ENCODE results near the gene VWCE.
"Not testable (repeated sequence)": the region's sequence is repeated elsewhere in the genome, so short reads cannot be mapped to it uniquely, and the experiment has no call there.

The VWCE gene

DNA sequence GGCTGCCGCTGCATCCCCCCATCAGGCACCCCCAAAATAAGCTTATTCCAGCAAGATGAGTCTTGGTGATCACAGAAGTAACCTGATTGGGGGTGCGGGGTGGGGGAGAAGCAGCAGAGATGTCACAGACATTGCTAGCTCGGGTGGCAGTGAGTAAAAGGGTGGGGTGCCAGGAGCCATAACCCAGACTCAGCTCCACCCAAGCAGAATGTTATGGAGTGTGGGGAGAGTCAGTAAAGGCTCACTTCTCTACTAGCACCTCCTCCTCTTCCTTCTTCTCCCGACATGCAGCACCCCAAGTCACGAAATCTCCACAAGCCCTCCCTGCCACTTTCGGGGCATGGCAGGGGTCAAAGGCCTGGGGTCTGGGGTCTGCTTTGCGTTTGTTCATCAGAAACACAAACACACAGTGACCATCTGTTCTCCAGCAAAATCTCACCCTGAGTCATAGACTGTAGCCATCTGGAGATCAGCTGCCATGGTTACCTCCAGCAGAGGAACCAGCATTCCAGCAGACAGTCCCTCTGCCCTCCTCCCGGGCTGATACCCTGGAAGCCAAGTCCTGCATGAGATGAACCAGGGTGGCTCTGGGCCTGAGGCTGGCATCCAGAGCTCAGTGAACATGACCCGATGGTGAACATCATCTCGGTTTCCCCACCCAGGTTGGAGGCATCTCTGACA, 49.7 kb downstream of the VWCE start:
- POLR2A ChIA-PET; H3K4me3 ChIP-seq (ENCODE audit: low read depth, low read length); DNase-seq (ENCODE audit: low read depth, low spot score); CTCF ChIA-PET: not testable (repeated sequence)

DNA sequence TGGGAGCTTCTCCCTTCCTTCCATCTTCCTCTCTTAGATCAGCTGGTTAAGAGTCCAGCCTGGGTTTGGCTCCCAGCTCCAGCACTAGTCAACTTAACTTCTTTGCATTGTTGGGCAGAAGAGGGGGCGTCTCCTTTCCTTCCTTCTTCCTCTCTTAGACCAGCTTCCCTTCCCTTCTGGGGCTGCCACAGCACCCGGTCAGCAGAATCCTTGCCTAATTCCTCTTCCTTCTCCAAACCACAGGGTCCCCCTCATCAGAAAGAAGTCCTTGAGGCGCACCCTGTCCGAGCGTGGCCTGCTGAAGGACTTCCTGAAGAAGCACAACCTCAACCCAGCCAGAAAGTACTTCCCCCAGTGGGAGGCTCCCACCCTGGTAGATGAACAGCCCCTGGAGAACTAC, 53.6 kb downstream of the VWCE start:
- CTCF ChIA-PET; DNase-seq (ENCODE audit: low read depth, low spot score); POLR2A ChIA-PET; H3K4me3 ChIP-seq (ENCODE audit: low read depth, low read length): not testable (repeated sequence)

DNA sequence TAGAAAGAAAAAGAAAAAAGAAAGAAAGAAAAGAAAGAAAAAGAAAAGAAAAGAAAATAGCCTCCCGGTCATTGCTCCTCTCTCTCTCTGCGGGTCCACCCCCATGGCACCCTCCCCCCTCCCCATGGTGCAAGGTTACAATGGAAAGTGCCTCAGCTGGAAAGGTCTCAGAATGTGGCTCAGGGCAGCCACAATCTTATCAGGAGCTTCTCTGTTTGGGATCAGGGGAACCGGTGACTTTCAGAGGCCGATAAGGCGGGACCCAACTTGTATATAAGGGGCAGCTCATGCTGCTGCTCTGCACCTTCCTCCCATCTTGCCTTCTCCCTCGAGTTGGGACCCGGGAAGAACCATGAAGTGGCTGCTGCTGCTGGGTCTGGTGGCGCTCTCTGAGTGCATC, 54.2 kb downstream of the VWCE start, which contains the start of gene PGA5:
PGA5 (plus strand) TSS at position 301 of the 400 bp plus-strand sequence; CDS start at position 353, 52 bp downstream.
- H3K4me3 ChIP-seq (ENCODE audit: low read depth, low read length); CTCF ChIA-PET; DNase-seq (ENCODE audit: low read depth, low spot score); POLR2A ChIA-PET: not testable (repeated sequence)

DNA sequence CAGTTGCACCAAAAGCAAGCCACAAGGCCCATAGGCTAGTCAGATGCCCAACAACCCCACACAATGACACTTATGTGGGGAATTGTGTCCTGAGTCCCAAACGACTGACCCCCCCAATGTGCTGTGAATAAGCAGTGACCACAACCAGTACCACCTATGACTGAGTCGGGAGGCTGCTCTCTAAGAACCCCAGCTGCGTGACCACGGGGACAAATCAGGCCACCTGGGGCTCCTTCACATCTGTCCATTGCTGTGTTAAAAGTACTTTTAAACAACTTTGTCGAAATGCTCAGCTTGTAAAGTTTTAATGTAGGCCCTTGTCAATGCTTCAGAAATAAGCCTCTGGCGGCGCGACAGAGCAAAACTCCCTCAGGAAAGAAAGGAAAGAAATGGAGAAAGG, 54.8 kb downstream of the VWCE start:
- H3K4me3 ChIP-seq (ENCODE audit: low read depth, low read length); POLR2A ChIA-PET; CTCF ChIA-PET; DNase-seq (ENCODE audit: low read depth, low spot score): not testable (repeated sequence)

DNA sequence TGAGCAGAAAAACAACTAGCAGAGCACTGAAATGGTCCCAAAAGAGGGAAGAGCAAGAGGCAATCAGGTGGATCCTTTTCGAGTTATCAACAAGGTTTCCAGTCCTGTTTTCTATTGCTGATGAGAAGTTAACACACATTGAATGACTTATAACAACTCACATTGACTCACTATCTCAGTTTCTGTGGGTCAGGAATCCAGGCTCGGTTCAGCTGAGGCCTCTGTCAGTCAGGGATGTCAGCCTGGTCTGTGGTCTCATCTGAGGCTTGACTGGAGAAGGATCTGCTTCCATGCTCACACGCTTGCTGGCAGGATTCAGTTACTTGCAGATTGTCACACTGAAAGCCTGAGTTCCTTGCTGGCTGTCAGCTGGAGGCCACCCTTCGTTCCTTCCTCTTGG, 58.0 kb downstream of the VWCE start:
- POLR2A ChIA-PET; CTCF ChIA-PET; H3K4me3 ChIP-seq (ENCODE audit: low read depth, low read length); DNase-seq (ENCODE audit: low read depth, low spot score): not testable (repeated sequence)

DNA sequence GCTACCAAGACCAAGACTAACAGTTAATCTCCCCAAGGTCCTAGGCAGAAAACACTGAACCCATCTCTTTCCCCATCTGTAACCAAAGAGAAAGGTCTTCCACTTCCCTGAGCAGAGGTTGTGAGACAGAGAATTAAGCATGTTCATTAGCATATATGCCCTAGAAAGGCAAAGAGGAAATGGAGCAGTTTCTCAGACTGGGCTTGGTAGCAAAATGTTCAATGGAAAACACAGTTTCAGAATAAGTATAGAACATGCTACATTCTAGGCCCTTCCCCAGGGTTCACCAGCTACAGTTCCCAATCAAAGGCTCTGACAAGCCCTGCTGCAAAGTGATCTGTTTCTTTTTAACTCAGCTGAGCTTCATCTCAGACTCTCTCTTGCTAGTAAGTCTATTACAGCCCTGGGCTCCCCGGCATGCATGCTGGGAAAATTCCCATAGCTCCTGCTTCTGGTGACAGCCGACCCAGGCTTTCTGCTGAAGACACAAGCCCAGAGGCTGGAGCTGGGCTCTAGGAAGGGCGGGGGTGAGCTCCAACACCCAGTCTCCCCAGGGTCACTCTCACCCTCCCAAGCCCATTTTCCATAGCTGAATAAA, 62.5 kb downstream of the VWCE start:
- CTCF ChIA-PET; H3K4me3 ChIP-seq (ENCODE audit: low read depth, low read length); POLR2A ChIA-PET; DNase-seq (ENCODE audit: low read depth, low spot score): not testable (repeated sequence)

DNA sequence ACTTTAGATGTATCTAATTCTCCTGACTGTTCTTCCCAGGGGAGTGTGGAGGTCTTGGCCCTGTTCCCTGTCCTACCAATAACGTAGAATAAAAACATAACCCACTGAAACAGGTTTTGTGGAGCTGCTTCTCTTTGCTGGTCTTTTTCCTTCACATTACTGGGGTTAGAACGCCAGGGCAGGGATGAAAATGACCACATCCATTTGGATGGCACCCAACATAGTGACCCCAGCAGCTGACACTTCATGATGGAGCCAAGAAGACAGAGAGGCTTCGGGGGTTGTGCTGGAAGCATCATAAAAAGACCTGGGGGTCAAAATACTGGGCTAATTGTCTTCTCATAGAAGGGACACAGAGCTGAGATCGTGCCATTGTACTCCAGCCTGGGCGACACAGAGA, 63.5 kb downstream of the VWCE start:
- H3K4me3 ChIP-seq (ENCODE audit: low read depth, low read length); POLR2A ChIA-PET; CTCF ChIA-PET; DNase-seq (ENCODE audit: low read depth, low spot score): not testable (repeated sequence)

DNA sequence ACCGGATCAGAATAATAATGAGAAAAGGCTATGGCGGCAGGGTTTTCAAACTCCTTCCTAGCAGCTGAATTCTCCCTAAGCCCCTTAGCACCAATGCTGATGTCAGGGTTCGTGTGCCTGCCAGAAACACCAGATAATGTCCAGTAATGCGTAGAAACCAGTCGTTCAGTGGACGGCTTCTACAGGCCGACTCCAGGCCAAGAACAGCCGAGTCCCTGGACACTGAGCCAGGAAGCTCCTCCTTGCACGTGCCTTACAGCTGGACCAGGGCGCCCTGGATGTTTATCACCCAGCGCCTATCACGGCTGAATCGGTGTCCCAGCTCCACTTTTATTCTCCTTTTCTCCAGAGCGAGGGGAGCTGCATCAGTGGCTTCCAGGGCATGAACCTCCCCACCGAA, 64.1 kb downstream of the VWCE start:
- CTCF ChIA-PET; DNase-seq (ENCODE audit: low read depth, low spot score); H3K4me3 ChIP-seq (ENCODE audit: low read depth, low read length); POLR2A ChIA-PET: not testable (repeated sequence)

DNA sequence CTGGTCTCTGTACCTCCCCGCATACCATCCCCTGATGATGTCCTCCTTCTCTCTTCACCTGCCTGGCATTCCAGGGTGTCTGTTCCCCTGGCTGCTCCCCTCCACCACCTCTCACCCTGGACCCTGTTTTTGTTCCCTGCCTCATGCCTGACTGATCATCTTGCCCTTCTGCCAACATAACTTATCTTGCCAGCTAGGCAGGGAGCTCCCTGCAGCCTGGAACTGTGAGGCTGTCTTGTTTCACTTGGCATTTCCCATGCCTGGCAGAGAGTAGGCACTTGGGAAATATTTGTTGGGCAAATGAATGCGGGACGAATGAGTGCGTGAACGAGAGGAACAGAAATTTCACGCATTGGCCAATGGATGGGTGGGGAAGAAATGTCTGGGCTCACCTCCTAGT, 65.7 kb downstream of the VWCE start:
- DNase-seq (ENCODE audit: low read depth, low spot score); H3K4me3 ChIP-seq (ENCODE audit: low read depth, low read length); CTCF ChIA-PET; POLR2A ChIA-PET: not testable (repeated sequence)

DNA sequence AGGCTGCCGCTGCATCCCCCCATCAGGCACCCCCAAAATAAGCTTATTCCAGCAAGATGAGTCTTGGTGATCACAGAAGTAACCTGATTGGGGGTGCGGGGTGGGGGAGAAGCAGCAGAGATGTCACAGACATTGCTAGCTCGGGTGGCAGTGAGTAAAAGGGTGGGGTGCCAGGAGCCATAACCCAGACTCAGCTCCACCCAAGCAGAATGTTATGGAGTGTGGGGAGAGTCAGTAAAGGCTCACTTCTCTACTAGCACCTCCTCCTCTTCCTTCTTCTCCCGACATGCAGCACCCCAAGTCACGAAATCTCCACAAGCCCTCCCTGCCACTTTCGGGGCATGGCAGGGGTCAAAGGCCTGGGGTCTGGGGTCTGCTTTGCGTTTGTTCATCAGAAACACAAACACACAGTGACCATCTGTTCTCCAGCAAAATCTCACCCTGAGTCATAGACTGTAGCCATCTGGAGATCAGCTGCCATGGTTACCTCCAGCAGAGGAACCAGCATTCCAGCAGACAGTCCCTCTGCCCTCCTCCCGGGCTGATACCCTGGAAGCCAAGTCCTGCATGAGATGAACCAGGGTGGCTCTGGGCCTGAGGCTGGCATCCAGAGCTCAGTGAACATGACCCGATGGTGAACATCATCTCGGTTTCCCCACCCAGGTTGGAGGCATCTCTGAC, 68.5 kb downstream of the VWCE start:
- DNase-seq (ENCODE audit: low read depth, low spot score); CTCF ChIA-PET; POLR2A ChIA-PET; H3K4me3 ChIP-seq (ENCODE audit: low read depth, low read length): not testable (repeated sequence)

DNA sequence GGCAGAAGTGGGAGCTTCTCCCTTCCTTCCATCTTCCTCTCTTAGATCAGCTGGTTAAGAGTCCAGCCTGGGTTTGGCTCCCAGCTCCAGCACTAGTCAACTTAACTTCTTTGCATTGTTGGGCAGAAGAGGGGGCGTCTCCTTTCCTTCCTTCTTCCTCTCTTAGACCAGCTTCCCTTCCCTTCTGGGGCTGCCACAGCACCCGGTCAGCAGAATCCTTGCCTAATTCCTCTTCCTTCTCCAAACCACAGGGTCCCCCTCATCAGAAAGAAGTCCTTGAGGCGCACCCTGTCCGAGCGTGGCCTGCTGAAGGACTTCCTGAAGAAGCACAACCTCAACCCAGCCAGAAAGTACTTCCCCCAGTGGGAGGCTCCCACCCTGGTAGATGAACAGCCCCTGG, 72.4 kb downstream of the VWCE start:
- POLR2A ChIA-PET; CTCF ChIA-PET; H3K4me3 ChIP-seq (ENCODE audit: low read depth, low read length); DNase-seq (ENCODE audit: low read depth, low spot score): not testable (repeated sequence)

DNA sequence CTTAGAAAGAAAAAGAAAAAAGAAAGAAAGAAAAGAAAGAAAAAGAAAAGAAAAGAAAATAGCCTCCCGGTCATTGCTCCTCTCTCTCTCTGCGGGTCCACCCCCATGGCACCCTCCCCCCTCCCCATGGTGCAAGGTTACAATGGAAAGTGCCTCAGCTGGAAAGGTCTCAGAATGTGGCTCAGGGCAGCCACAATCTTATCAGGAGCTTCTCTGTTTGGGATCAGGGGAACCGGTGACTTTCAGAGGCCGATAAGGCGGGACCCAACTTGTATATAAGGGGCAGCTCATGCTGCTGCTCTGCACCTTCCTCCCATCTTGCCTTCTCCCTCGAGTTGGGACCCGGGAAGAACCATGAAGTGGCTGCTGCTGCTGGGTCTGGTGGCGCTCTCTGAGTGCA, 73.1 kb downstream of the VWCE start, which contains the start of gene PGA4:
PGA4 (plus strand) TSS at position 301 of the 400 bp plus-strand sequence; CDS start at position 355, 54 bp downstream.
- DNase-seq (ENCODE audit: low read depth, low spot score); POLR2A ChIA-PET; CTCF ChIA-PET; H3K4me3 ChIP-seq (ENCODE audit: low read depth, low read length): not testable (repeated sequence)

DNA sequence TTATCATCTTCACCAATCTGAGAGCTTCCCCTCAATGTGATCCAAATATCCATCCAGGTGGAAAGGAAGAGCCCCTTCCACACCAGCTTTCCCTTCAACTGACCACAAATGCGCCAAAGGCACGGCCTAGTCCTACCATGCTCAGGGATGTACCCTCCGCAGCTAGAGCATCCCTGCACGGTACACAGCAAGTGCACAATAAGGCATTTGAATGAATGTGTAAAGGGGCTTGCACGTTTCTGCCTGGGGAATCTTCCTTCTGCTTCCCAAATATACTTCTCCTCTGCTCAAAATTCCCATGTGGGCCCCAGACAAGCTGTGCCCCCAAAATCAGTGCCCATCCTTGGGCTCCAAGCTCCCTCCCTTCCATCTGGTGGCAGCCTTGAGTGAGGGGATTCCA, 76.1 kb downstream of the VWCE start:
- POLR2A ChIA-PET; CTCF ChIA-PET; H3K4me3 ChIP-seq (ENCODE audit: low read depth, low read length); DNase-seq (ENCODE audit: low read depth, low spot score): not testable (repeated sequence)

DNA sequence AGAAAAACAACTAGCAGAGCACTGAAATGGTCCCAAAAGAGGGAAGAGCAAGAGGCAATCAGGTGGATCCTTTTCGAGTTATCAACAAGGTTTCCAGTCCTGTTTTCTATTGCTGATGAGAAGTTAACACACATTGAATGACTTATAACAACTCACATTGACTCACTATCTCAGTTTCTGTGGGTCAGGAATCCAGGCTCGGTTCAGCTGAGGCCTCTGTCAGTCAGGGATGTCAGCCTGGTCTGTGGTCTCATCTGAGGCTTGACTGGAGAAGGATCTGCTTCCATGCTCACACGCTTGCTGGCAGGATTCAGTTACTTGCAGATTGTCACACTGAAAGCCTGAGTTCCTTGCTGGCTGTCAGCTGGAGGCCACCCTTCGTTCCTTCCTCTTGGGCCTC, 76.8 kb downstream of the VWCE start:
- POLR2A ChIA-PET; H3K4me3 ChIP-seq (ENCODE audit: low read depth, low read length); DNase-seq (ENCODE audit: low read depth, low spot score); CTCF ChIA-PET: not testable (repeated sequence)

DNA sequence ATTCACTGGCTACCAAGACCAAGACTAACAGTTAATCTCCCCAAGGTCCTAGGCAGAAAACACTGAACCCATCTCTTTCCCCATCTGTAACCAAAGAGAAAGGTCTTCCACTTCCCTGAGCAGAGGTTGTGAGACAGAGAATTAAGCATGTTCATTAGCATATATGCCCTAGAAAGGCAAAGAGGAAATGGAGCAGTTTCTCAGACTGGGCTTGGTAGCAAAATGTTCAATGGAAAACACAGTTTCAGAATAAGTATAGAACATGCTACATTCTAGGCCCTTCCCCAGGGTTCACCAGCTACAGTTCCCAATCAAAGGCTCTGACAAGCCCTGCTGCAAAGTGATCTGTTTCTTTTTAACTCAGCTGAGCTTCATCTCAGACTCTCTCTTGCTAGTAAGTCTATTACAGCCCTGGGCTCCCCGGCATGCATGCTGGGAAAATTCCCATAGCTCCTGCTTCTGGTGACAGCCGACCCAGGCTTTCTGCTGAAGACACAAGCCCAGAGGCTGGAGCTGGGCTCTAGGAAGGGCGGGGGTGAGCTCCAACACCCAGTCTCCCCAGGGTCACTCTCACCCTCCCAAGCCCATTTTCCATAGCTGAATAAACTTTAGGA, 81.3 kb downstream of the VWCE start:
- POLR2A ChIA-PET; CTCF ChIA-PET; H3K4me3 ChIP-seq (ENCODE audit: low read depth, low read length); DNase-seq (ENCODE audit: low read depth, low spot score): not testable (repeated sequence)

DNA sequence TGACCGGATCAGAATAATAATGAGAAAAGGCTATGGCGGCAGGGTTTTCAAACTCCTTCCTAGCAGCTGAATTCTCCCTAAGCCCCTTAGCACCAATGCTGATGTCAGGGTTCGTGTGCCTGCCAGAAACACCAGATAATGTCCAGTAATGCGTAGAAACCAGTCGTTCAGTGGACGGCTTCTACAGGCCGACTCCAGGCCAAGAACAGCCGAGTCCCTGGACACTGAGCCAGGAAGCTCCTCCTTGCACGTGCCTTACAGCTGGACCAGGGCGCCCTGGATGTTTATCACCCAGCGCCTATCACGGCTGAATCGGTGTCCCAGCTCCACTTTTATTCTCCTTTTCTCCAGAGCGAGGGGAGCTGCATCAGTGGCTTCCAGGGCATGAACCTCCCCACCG, 82.9 kb downstream of the VWCE start:
- CTCF ChIA-PET; DNase-seq (ENCODE audit: low read depth, low spot score); POLR2A ChIA-PET; H3K4me3 ChIP-seq (ENCODE audit: low read depth, low read length): not testable (repeated sequence)

DNA sequence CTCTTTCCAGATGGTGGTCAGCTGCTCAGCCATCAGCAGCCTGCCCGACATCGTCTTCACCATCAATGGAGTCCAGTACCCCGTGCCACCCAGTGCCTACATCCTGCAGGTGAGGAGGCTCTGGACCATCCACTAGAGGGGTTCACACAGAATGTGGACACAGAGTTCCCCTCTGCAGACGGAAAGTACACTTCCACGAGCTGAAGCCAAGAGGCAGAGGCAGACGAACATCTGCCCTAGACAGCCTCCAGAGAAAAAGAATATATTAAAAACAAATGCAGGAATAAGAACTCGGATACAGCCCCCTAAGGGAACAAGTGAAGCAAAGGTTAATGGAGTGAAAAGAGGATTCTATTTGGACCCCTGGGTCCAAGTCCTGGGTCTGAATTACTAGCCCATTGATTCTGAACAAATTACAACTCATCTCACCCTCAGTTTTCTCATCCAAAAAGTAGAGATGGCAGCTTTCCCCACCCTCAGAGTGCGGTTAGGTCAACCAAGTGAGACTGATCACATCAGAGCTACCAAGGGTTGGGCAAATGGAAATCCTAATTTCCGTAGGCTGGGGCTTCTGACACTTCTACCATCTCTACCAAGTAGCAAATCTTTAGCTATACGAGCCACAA, 83.7 kb downstream of the VWCE start:
- H3K4me3 ChIP-seq (ENCODE audit: low read depth, low read length); POLR2A ChIA-PET; DNase-seq (ENCODE audit: low read depth, low spot score); CTCF ChIA-PET: not testable (repeated sequence)

Data from AG04449 (cell line).